SK-N-SH (cell line): ENCODE data around the gene ADCY9.
"Not testable (repeated sequence)": the region's sequence is repeated elsewhere in the genome, so short reads cannot be mapped to it uniquely, and the experiment has no call there.

Source experiments
- CHD2 ChIP-seq: fragments of 150-350 bp; IDR thresholded peaks from 2 replicates; pipeline ENCODE4 v1.6.1; 2018; ENCODE audit warnings: low read length; ENCODE audit not compliant: partially characterized antibody
- CTCF ChIP-seq: fragments of 200-600 bp; sonication (generic); IDR thresholded peaks from 2 replicates; pipeline ENCODE4 v1.6.1; 2017; ENCODE audit warnings: antibody characterized with exemption, mild to moderate bottlenecking, moderate library complexity
- EZH2phosphoT487 ChIP-seq: fragments of 200-600 bp; sonication (generic); IDR thresholded peaks from 2 replicates; pipeline ENCODE4 v1.6.1; 2017; ENCODE audit warnings: low read depth, mixed run types, mild to moderate bottlenecking, antibody characterized with exemption, moderate library complexity, borderline replicate concordance
- FOXJ3 ChIP-seq: sonication (generic); formaldehyde crosslinking; IDR thresholded peaks from 2 replicates; pipeline ENCODE4 v1.5.1; 2020; ENCODE audit warnings: mild to moderate bottlenecking, missing genetic modification reagents
- GABPA ChIP-seq: IDR thresholded peaks from 2 replicates; pipeline ENCODE4 v1.4.0; 2012; ENCODE audit warnings: low read depth, mild to moderate bottlenecking
- GATA2 ChIP-seq: sonication (generic); formaldehyde crosslinking; IDR thresholded peaks from 2 replicates; pipeline ENCODE4 v1.5.0; 2020; ENCODE audit warnings: mild to moderate bottlenecking, missing genetic modification reagents
- JUND ChIP-seq: IDR thresholded peaks from 2 replicates; pipeline ENCODE4 v1.4.0; 2012
- MXI1 ChIP-seq: IDR thresholded peaks from 2 replicates; pipeline ENCODE4 v1.6.1; 2012; ENCODE audit warnings: mild to moderate bottlenecking, low read depth, low read length, improper control_type of control experiment
- NFIC ChIP-seq: IDR thresholded peaks from 2 replicates; pipeline ENCODE4 v1.4.0; 2012; ENCODE audit warnings: borderline replicate concordance
- POLR2AphosphoS5 ChIP-seq: IDR thresholded peaks from 2 replicates; pipeline ENCODE4 v1.6.1; 2012; ENCODE audit warnings: low read depth, low read length
- RAD21 ChIP-seq: IDR thresholded peaks from 2 replicates; pipeline ENCODE4 v1.6.1; 2012; ENCODE audit warnings: mild to moderate bottlenecking, low read length
- RFX5 ChIP-seq: IDR thresholded peaks from 2 replicates; pipeline ENCODE4 v1.6.1; 2012; ENCODE audit warnings: mild to moderate bottlenecking, improper control_type of control experiment, low read length
- TF ChIP-seq, protein P1 (sequence below): fragments of 150-350 bp; IDR thresholded peaks from 2 replicates; pipeline ENCODE4 v1.6.1; 2016; ENCODE audit warnings: mild to moderate bottlenecking, low read depth, low read length
- TF ChIP-seq, protein P2 (sequence below): IDR thresholded peaks from 2 replicates; pipeline ENCODE4 v1.4.0; 2012; ENCODE audit warnings: low read depth

GRCh38 chr16:4045561-4045960 is 70.7 kb downstream of the ADCY9 start:
- not testable (repeated sequence) for TF ChIP-seq CTCF; POLR2AphosphoS5; EZH2phosphoT487; RAD21; JUND; GATA2 (CRISPR knock-in tag); MXI1; FOXJ3 (CRISPR knock-in tag); CHD2; RFX5; GABPA; NFIC
- TF ChIP-seq, protein P1, sequence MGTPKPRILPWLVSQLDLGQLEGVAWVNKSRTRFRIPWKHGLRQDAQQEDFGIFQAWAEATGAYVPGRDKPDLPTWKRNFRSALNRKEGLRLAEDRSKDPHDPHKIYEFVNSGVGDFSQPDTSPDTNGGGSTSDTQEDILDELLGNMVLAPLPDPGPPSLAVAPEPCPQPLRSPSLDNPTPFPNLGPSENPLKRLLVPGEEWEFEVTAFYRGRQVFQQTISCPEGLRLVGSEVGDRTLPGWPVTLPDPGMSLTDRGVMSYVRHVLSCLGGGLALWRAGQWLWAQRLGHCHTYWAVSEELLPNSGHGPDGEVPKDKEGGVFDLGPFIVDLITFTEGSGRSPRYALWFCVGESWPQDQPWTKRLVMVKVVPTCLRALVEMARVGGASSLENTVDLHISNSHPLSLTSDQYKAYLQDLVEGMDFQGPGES, result not testable (repeated sequence)
- TF ChIP-seq, protein P2, sequence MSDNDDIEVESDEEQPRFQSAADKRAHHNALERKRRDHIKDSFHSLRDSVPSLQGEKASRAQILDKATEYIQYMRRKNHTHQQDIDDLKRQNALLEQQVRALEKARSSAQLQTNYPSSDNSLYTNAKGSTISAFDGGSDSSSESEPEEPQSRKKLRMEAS, result not testable (repeated sequence)
